K562 (cell line): ENCODE measurements around the gene PRDM11.

Experiments
- BCL6 ChIP-seq: fragments of 250-450 bp; sonication (Bioruptor Pico); IDR thresholded peaks from 2 replicates; pipeline ENCODE4 v1.4.0; 2020
- CAMTA2 ChIP-seq: fragments of 250-450 bp; sonication (Bioruptor Pico); conservative IDR thresholded peaks from 2 replicates; pipeline ENCODE4 v1.5.1; 2022
- CHD2 ChIP-seq: IDR thresholded peaks from 2 replicates; pipeline ENCODE4 v1.6.1; 2011; ENCODE audit warnings: low read depth, low read length
- ELF2 ChIP-seq: fragments of 250-450 bp; sonication (Bioruptor Pico); IDR thresholded peaks from 2 replicates; pipeline ENCODE4 v1.5.0; 2021; ENCODE audit warnings: mild to moderate bottlenecking
- HCFC1 ChIP-seq: IDR thresholded peaks from 2 replicates; pipeline ENCODE4 v1.6.1; 2012; ENCODE audit warnings: low read depth, low read length, improper control_type of control experiment
- PHF21A ChIP-seq: fragments of 450-650 bp; IDR thresholded peaks from 2 replicates; pipeline ENCODE4 v1.6.1; 2017; ENCODE audit warnings: low read depth, borderline replicate concordance
- POLR2AphosphoS5 ChIP-seq: IDR thresholded peaks from 2 replicates; pipeline ENCODE4 v1.6.1; 2011; ENCODE audit warnings: mild to moderate bottlenecking, low read depth, low read length, moderate library complexity; ENCODE audit not compliant: control insufficient read depth, insufficient read depth
- RAD21 ChIP-seq, 2 experiments: fragments of 250-450 bp in 1 of 2; fragments of 450-650 bp in 1 of 2; sonication (Bioruptor Pico) in 1 of 2; formaldehyde crosslinking in 1 of 2; IDR thresholded peaks in 1 of 2; conservative IDR thresholded peaks in 1 of 2; 2 replicates each; pipeline versions ENCODE4 v1.4.0 to v1.8.0; 2020 to 2022; ENCODE audit warnings: mild to moderate bottlenecking in 2 of 2, moderate library complexity in 1 of 2
- SETDB1 ChIP-seq: IDR thresholded peaks from one replicate; pipeline ENCODE4 v1.6.1; 2012; ENCODE audit warnings: low read length, control low read depth, inconsistent platforms
- TCF7L2 ChIP-seq: fragments of 150-350 bp; IDR thresholded peaks from 2 replicates; pipeline ENCODE4 v1.6.1; 2016; ENCODE audit warnings: low read depth, mild to moderate bottlenecking, low read length, moderate library complexity
- TF ChIP-seq, protein P1 (sequence below): sonication (generic); formaldehyde crosslinking; IDR thresholded peaks from 2 replicates; pipeline ENCODE4 v1.8.0; 2022; ENCODE audit warnings: mild to moderate bottlenecking, missing genetic modification reagents
- TF ChIP-seq, protein P2 (sequence below), 3 experiments: IDR thresholded peaks in 2 of 3; conservative IDR thresholded peaks in 1 of 3; 2 replicates each; pipeline ENCODE4 v1.5.1; 2011 to 2012; ENCODE audit warnings: low read length in 3 of 3, mild to moderate bottlenecking in 3 of 3, control low read depth in 2 of 3, improper control_type of control experiment in 1 of 3, inconsistent platforms in 1 of 3, low read depth in 1 of 3, mixed read lengths in 1 of 3, moderate library complexity in 1 of 3; ENCODE audit not compliant: insufficient read depth in 2 of 3

DNA sequence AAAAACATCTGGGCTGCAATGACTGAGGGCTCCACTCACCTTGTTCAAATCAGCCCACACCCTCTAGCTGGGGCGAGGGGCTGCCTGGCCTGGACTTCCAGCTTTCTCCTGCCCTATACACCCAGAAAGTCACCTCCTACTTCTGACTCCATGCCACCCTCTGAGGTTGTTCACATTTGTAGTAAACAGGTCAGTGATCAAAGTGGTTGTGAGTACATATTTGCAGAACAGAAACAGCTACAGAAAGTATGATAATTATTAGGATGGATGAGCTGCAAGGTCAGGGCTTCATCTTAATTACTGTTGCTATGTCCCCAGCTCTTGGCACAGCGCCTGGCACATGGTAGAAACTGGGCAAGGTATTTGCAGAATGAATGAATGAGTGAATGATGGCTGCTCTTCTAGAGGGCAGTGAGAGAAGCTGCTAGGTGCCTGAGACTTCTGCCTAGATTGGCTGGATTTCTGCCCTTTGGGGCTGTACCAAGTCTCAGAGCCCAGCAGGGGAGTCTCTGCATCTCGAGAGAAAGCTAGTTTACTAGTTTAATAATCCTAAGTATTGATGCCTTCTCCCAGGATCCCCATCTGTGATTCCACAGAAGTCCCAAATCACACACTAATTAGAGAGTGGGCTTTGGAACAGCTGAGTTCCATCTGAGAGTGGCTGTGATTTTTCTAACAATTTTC lies 103.7 kb downstream of the PRDM11 start:
- TF ChIP-seq, protein P1, sequence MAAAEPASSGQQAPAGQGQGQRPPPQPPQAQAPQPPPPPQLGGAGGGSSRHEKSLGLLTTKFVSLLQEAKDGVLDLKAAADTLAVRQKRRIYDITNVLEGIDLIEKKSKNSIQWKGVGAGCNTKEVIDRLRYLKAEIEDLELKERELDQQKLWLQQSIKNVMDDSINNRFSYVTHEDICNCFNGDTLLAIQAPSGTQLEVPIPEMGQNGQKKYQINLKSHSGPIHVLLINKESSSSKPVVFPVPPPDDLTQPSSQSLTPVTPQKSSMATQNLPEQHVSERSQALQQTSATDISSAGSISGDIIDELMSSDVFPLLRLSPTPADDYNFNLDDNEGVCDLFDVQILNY: no peak
- TF ChIP-seq HCFC1 (no peak), POLR2AphosphoS5 (no peak), CAMTA2 (CRISPR knock-in tag) (no peak), ELF2 (CRISPR knock-in tag) (no peak), PHF21A (no peak), CHD2 (no peak), TCF7L2 (no peak), SETDB1 (no peak), RAD21 (CRISPR knock-in tag; conservative IDR thresholded peaks at IDR 0.05 in 1 of 2, IDR thresholded peaks at IDR 0.05 in 1 of 2) (no peak), BCL6 (CRISPR knock-in tag) (no peak)
- TF ChIP-seq, protein P2, sequence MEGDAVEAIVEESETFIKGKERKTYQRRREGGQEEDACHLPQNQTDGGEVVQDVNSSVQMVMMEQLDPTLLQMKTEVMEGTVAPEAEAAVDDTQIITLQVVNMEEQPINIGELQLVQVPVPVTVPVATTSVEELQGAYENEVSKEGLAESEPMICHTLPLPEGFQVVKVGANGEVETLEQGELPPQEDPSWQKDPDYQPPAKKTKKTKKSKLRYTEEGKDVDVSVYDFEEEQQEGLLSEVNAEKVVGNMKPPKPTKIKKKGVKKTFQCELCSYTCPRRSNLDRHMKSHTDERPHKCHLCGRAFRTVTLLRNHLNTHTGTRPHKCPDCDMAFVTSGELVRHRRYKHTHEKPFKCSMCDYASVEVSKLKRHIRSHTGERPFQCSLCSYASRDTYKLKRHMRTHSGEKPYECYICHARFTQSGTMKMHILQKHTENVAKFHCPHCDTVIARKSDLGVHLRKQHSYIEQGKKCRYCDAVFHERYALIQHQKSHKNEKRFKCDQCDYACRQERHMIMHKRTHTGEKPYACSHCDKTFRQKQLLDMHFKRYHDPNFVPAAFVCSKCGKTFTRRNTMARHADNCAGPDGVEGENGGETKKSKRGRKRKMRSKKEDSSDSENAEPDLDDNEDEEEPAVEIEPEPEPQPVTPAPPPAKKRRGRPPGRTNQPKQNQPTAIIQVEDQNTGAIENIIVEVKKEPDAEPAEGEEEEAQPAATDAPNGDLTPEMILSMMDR (IDR thresholded peaks at IDR 0.05 in 2 of 3, conservative IDR thresholded peaks at IDR 0.05 in 1 of 3; ENCODE audit: insufficient read depth in 2 of 3, low read depth in 1 of 3, low read length in 3 of 3): no peak
